HG03097 (cell line): ENCODE results near the gene DCBLD1.

ENCODE experiments used
- ATAC-seq: cut with Tn5 transposase; IDR thresholded peaks from one replicate; pipeline ENCODE4 v1.9.1; 2021; ENCODE audit not compliant: unreplicated experiment, low FRiP score

Gene DCBLD1

GRCh38 chr6:117521791-117522502, 39.5 kb downstream of the DCBLD1 start:
- no peak for ATAC-seq

- ATAC-seq, result no peak
Measured at GRCh38 chr6:117525607-117526006, 43.1 kb downstream of the DCBLD1 start.

DNA sequence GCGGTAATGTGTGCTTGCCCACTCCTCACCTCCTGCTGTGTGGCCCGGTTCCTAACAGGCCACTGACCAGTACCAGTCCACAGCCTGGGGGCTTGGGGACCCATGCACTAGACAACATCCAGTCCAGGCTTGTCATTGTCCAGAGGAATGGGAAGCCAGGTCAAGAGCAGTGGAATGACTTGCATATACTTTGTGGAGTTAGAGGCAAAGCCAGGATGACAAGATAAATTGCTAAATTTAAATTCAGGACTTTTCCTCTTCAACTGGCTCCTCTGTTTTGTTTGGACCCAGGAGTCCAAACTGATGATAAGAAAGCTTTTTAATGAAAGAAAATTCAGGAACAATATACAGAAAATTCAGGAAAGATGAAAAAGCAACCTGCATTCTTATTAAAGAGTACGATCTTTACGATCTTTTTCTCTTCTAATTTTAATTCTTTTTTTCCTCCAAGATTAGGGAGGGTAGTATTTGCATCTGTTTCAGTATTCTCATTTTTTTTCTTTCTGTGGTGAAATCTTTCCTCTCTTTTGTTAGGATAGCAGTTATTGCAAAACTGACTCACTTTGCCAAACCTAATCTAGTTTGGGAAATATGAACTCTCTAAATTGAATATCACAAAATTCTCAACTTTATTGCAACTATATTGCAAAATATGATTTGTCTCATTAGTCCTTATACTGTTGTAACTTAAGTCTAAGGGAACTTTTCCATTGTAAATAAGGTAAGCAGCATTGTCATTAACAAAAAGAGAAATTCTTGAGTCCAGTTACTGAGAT, 48.2 kb downstream of the DCBLD1 start:
- ATAC-seq, result no peak

DNA sequence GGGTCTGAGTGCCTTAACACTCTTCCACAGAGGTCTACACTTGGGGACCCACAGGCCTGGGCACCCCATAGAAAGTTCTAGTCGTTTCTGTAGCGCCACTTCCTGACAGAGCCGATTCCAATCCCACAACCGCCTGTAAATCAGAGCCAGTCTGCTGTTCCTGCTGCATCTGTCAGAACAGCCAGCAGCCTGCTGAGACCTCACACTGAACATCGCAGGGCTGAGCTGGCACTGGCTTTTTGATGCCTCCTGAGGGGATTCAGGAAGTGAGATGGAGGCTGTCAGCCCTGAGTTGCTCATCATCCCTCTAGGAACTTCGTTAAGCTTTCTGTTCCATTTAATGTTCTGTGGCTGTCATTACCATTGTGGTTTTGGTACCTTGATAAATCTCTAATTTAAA, 48.9 kb downstream of the DCBLD1 start:
- ATAC-seq, result no peak

- ATAC-seq, result no peak
Measured at GRCh38 chr6:117531809-117532725, 49.6 kb downstream of the DCBLD1 start.

DNA sequence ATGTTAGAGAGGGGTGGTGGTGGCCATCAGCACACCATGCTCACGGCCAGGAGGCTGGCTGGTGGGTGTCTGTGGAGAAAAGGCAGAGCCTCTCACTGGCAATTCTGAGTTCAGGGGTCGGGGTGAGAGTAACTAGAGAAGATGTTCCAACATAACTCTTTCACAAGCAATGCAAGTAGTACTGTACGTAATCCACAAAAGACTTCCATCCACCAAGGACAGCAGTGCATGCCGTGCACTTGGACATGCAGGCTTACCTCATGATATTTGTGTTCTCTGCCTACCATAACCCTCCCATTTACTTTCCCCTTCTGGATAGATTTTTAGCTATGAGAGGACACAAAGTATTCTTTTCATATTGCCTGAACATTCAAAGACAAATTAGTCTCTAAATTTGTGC, 51.3 kb downstream of the DCBLD1 start:
- ATAC-seq, result no peak

DNA sequence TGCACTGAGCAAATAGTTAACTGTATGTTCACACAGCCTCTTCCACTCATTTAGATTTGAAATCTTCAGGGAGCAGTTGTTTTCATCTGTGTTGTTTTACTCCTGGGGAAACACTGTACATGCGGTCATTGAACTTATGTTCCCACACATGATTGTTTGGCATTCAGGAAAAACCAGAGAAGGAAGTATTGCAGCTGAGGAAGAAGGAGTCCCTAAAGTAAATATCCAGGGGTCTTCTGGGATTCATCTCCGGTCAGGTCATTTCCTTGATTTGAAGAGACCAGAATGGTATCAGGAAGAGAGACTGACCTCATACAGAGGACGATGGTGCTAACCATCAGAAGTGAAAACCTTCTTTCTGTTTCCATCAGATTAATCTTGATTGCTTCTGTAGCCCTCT, 52.5 kb downstream of the DCBLD1 start:
- no peak for ATAC-seq

DNA sequence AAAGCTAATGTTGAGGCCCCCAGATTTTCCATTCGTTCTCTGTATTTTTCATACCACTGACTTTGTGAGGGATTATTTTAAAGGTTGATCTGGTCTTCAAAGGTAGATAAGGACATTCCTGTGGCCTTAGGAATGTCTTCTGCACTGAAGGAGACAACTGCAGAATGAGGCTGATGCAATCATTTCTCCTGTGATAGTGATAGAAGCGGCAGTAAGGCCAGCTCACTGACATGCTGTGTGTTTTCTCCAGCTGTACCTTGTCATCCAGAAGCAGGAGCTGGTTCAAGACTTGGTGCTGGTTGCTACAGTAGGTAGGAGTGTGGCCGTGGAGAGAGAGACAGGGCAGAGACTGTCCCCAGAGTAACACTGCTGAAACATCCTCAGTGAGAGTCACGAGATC, 53.8 kb downstream of the DCBLD1 start:
- no peak for ATAC-seq

DNA sequence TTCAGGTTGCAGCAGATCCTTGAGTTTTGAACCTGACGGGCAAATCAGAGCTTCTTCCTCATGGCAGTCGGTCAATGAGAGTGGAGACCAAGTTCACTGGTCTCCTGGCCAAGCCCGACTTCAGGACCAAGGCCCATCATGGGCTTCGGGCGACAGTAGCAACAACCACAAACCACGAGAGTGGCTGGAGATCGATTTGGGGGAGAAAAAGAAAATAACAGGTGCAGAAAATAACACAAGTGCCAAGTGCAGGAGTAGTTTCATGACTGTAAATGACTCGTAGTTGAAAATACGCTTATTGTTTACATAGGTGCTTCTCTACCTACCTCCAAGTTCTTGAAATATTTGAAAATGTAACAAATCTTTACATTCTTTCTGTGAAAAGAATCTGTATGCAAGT, 56.1 kb downstream of the DCBLD1 start:
- ATAC-seq, result no peak

GRCh38 chr6:117540670-117541069, 58.2 kb downstream of the DCBLD1 start:
- no peak for ATAC-seq

GRCh38 chr6:117542493-117542892, 60.0 kb downstream of the DCBLD1 start:
- ATAC-seq, result no peak

- no peak for ATAC-seq
Measured at GRCh38 chr6:117544716-117545115, 62.2 kb downstream of the DCBLD1 start.

DNA sequence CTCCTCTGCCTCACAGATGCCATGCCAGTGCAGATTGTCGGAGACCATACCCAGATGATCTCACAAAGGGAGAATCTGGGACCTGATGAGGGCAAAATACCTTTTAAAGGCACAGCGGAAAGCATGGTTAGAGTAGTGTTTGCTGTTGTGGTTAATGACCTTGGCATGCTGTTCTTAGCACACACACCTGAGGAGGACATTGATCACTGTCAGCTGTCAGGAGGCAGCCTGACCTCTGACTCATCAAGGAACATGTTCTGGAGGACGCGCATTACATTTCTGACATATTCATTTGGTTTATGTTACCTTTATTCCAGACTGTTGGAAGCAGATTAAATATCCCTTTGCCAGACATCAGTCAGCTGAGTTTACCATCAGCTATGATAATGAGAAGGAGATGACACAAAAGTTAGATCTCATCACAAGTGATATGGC, 62.7 kb downstream of the DCBLD1 start:
- ATAC-seq, result no peak

DNA sequence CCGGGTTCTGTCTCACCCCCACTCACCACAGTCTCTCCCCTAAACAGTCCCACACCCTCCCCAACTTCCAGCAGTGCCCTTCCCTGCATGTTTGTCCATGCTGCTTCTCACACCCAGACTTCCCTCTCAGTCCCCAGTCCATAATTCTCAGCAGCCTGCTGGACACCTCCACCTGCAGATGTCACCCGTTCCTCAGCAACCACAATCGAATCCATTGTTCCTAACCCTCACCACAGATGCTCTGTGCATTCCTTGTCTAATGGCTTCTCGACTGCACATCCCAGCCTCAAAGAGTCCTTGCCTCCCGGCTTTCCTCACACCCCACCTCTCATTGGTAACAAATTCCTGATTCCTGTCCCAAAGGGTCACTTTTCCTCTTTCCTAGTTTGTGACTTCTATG, 64.2 kb downstream of the DCBLD1 start:
- ATAC-seq, result no peak

DNA sequence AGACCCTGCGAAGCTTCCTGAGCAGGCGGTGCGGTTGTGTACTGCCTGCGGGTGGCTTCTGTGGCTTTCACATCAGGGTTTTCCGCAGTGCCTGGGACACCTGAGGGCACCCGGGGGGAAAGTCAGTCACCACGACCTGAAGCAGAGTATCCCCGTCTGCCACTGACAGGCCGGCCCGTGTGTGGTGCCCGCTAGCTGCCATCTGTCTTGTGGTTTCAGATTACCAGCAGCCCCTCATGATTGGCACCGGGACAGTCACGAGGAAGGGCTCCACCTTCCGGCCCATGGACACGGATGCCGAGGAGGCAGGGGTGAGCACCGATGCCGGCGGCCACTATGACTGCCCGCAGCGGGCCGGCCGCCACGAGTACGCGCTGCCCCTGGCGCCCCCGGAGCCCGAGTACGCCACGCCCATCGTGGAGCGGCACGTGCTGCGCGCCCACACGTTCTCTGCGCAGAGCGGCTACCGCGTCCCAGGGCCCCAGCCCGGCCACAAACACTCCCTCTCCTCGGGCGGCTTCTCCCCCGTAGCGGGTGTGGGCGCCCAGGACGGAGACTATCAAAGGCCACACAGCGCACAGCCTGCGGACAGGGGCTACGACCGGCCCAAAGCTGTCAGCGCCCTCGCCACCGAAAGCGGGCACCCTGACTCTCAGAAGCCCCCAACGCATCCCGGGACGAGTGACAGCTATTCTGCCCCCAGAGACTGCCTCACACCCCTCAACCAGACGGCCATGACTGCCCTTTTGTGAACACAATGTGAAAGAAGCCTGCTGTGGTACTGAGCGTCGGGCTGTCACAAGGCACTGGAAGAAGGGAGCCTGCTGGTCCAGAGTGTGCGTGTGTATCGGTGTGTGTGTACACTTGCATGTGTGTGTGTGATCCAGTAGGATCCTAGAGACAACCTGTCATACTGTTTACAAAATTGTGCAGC, 65.5 kb downstream of the DCBLD1 start:
- ATAC-seq, result peak; percentile 60

GRCh38 chr6:117548797-117549301, 66.4 kb downstream of the DCBLD1 start:
- no peak for ATAC-seq

GRCh38 chr6:117549611-117550010, 67.1 kb downstream of the DCBLD1 start:
- ATAC-seq, result no peak

- ATAC-seq, result no peak
Measured at GRCh38 chr6:117550078-117550600, 67.7 kb downstream of the DCBLD1 start.

DNA sequence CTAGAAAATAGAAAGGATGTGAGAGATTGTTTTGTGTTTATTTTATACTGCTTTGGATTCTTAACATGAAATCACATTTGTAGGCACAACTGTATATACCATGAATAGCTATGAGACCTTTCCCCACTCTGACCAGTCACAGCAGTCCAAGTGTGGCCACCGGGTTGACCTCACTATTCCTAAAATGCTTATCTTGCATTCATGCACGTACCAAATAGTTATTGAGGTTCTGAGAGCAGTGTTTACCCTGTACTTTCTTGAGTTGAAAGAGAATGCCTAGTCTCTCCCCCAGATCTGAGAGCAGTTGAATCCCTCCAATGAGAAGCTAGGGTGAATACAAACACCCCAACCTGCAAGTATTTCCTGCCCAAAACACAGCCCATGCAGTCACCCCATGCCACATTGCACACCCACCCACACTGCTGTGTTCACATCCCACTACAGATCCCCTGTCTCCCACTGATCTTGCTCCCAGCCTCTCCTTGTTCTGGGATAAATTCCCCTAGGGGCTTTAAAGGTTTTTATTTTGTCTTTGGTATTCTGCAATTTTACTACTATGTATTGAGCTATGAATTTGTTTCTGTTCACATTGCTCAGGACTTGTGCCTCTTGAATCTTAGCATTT, 68.3 kb downstream of the DCBLD1 start:
- ATAC-seq, result no peak
